Bronchial epithelial cell (primary cell): ENCODE data around the gene MAPK1. TPM values are rescaled to one million over a fixed set of nuclear protein-coding genes. Genes with fewer than 3 reads are reported as not detected.

ENCODE experiments used
- total RNA-seq: library from RNA; depleted of rRNA; stranded (reverse); fragments of >200 nt; gene quantifications from 2 replicates; pipeline ENCODE4 v1.2.1, GENCODE V29; 2014

Gene MAPK1
- total RNA-seq, 1 donor from 2014 or later: 44.0 TPM

Other genes starting within 250 kb of the MAPK1 start
- gene YDJC, start 237.6 kb downstream of the MAPK1 start, total RNA-seq: 43.4 and 67.9 TPM in 2 replicates
- gene CCDC116, start 234.9 kb downstream of the MAPK1 start, total RNA-seq: not detected in 2 replicates
- 33.0 and 67.9 TPM in 2 replicates for gene SDF2L1, start 225.3 kb downstream of the MAPK1 start, total RNA-seq
- 30.0 and 32.6 TPM in 2 replicates for gene PPIL2, start 201.6 kb downstream of the MAPK1 start, total RNA-seq
- 0.13 and 0.26 TPM in 2 replicates for gene YPEL1, start 131.9 kb downstream of the MAPK1 start, total RNA-seq
- 16.1 and 17.9 TPM in 2 replicates for gene PPM1F, start 85.2 kb upstream of the MAPK1 start, total RNA-seq
- 24.7 and 27.9 TPM in 2 replicates for gene TOP3B, start 115.1 kb upstream of the MAPK1 start, total RNA-seq